Panc1 (cell line): ENCODE data around the gene DHRS12.

Source experiments
- POLR2AphosphoS5 ChIP-seq: IDR thresholded peaks from 2 replicates; pipeline ENCODE4 v1.6.1; 2012; ENCODE audit warnings: mild to moderate bottlenecking, low read depth, low read length, moderate library complexity
- REST ChIP-seq, 2 experiments: IDR thresholded peaks; 2 replicates each; pipeline ENCODE4 v1.6.1; 2011 to 2012; ENCODE audit warnings: low read depth in 2 of 2, control low read depth in 1 of 2, low read length in 1 of 2, mild to moderate bottlenecking in 1 of 2, moderate library complexity in 1 of 2; ENCODE audit not compliant: insufficient read depth in 1 of 2
- SIN3A ChIP-seq: IDR thresholded peaks from 2 replicates; pipeline ENCODE4 v1.6.1; 2012; ENCODE audit warnings: low read depth, mild to moderate bottlenecking, low read length, moderate library complexity, borderline replicate concordance; ENCODE audit not compliant: insufficient read depth
- TF ChIP-seq, protein P1 (sequence below): fragments of 450-650 bp; IDR thresholded peaks from 2 replicates; pipeline ENCODE4 v1.5.1; 2017; ENCODE audit warnings: mild to moderate bottlenecking

DNA sequence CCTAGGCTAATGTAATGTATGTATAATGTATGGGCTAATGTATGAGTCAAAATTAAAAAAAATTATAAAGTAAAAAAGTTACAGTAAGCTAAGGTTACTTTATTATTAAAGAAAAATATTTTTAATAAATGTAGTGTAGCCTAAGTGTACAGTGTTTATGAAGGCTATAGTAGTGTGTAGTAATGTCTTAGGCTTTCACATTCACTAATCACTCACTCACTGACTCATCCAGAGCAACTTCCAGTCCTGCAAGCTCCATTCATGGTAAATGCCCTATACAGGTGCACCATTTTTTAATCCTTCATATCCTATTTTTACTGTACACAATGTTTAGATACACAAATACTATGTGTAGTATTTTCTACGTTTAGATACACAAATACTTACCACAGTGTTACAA lies 42.8 kb upstream of the DHRS12 start:
- TF ChIP-seq, protein P1, sequence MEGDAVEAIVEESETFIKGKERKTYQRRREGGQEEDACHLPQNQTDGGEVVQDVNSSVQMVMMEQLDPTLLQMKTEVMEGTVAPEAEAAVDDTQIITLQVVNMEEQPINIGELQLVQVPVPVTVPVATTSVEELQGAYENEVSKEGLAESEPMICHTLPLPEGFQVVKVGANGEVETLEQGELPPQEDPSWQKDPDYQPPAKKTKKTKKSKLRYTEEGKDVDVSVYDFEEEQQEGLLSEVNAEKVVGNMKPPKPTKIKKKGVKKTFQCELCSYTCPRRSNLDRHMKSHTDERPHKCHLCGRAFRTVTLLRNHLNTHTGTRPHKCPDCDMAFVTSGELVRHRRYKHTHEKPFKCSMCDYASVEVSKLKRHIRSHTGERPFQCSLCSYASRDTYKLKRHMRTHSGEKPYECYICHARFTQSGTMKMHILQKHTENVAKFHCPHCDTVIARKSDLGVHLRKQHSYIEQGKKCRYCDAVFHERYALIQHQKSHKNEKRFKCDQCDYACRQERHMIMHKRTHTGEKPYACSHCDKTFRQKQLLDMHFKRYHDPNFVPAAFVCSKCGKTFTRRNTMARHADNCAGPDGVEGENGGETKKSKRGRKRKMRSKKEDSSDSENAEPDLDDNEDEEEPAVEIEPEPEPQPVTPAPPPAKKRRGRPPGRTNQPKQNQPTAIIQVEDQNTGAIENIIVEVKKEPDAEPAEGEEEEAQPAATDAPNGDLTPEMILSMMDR = no peak
- no peak for TF ChIP-seq REST (IDR thresholded peaks at IDR 0.05; ENCODE audit: insufficient read depth in 1 of 2, low read depth in 2 of 2, low read length in 1 of 2)
- TF ChIP-seq POLR2AphosphoS5 = no peak
- TF ChIP-seq SIN3A = no peak
